ENCODE data around the gene IGF2BP3.
"Not testable (repeated sequence)": the region's sequence is repeated elsewhere in the genome, so short reads cannot be mapped to it uniquely, and the experiment has no call there.

Gene IGF2BP3

DNA sequence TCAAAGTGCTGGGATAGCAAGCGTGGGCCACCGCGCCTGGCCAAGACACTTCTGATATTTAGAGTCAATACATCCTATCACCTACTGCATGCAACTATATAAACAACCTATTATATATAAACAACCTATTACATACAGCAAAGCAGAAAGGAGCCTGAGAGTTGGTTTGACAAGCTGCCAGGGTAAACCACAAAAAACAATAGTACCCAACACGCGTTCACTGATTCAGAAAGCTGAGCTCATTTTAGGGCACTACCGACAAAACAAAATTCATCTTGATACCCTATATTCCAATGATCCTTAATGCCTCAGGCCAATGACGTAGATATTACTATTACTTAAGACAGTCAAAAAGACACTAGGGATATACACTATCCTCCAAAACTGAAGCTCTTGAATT lies 154.9 kb downstream of the IGF2BP3 start:
- Histone ChIP-seq H3K9me3 (ENCODE audit: control insufficient read depth, low read length) (no peaks in the 10 kb centered on the region), H3K36me3 (ENCODE audit: control insufficient read depth, insufficient read depth, low read length) (peaks cover 90% of the 10 kb centered on the region), H3K4me3 (ENCODE audit: extremely low read depth, insufficient read depth, low read length, poor library complexity, severe bottlenecking) (no peak overlapping the region), H3K27ac (ENCODE audit: low read depth, low read length, severe bottlenecking) (no peak overlapping the region), H3K4me1 (ENCODE audit: control insufficient read depth, insufficient read depth, low read length, poor library complexity, severe bottlenecking) (no peaks in the 10 kb centered on the region)
- 95 to 98% methylated on average over 6 to 7 of the region's 7 CpGs for WGBS, 2 experiments (ENCODE audit: insufficient coverage in 2 of 2)

DNA sequence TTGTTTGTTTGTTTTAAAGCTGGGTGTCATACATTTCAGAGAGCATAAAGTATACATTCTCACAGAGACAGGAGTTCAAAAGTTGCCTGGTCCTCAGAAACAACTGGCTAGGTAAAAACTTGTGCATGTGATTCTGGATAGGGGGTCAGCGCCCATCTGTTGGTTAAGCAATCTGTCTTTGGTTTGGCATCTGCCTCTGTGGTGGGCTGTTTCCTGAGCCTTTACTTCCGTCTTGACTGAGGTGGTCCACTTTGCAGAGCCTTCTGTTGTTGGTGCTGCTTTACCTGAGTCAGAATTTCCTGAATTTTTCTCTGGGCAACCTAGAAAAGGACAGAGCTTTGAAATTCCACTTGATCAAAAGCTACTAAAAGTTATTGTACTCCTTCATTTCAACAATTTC lies 158.2 kb downstream of the IGF2BP3 start:
- not testable (repeated sequence) for H3K27ac ChIP-seq (ENCODE audit: low read depth, low read length, severe bottlenecking); H3K4me1 ChIP-seq (ENCODE audit: control insufficient read depth, insufficient read depth, low read length, poor library complexity, severe bottlenecking); H3K9me3 ChIP-seq (ENCODE audit: control insufficient read depth, low read length); H3K4me3 ChIP-seq (ENCODE audit: extremely low read depth, insufficient read depth, low read length, poor library complexity, severe bottlenecking)
- H3K36me3 ChIP-seq (ENCODE audit: control insufficient read depth, insufficient read depth, low read length), result peaks cover 86% of the 10 kb centered on the region
- WGBS, 2 experiments (ENCODE audit: insufficient coverage in 2 of 2), result 90 to 94% methylated on average over 1 to 2 of the region's 2 CpGs

- Histone ChIP-seq H3K27ac (ENCODE audit: low read depth, low read length, severe bottlenecking) (no peak overlapping the region), H3K4me1 (ENCODE audit: control insufficient read depth, insufficient read depth, low read length, poor library complexity, severe bottlenecking) (no peaks in the 10 kb centered on the region), H3K4me3 (ENCODE audit: extremely low read depth, insufficient read depth, low read length, poor library complexity, severe bottlenecking) (no peak overlapping the region), H3K9me3 (ENCODE audit: control insufficient read depth, low read length) (no peaks in the 10 kb centered on the region), H3K36me3 (ENCODE audit: control insufficient read depth, insufficient read depth, low read length) (peaks cover 90% of the 10 kb centered on the region)
- WGBS, 2 experiments (ENCODE audit: insufficient coverage in 2 of 2), result 100% methylated on average over 1 of the region's 6 CpGs; no CpG with 5 or more reads in 1 of the 2 experiments
Measured at GRCh38 chr7:23308754-23309153, 161.5 kb downstream of the IGF2BP3 start.

GRCh38 chr7:23306936-23307521 lies 163.3 kb downstream of the IGF2BP3 start:
- WGBS, 2 experiments (ENCODE audit: insufficient coverage in 2 of 2), result 100% methylated on average over 1 of the region's 2 CpGs
- H3K4me1 ChIP-seq (ENCODE audit: control insufficient read depth, insufficient read depth, low read length, poor library complexity, severe bottlenecking), result no peaks in the 10 kb centered on the region
- no peak overlapping the region for H3K27ac ChIP-seq (ENCODE audit: low read depth, low read length, severe bottlenecking)
- H3K9me3 ChIP-seq (ENCODE audit: control insufficient read depth, low read length), result no peaks in the 10 kb centered on the region
- H3K36me3 ChIP-seq (ENCODE audit: control insufficient read depth, insufficient read depth, low read length), result peaks cover 88% of the 10 kb centered on the region
- no peak overlapping the region for H3K4me3 ChIP-seq (ENCODE audit: extremely low read depth, insufficient read depth, low read length, poor library complexity, severe bottlenecking)

DNA sequence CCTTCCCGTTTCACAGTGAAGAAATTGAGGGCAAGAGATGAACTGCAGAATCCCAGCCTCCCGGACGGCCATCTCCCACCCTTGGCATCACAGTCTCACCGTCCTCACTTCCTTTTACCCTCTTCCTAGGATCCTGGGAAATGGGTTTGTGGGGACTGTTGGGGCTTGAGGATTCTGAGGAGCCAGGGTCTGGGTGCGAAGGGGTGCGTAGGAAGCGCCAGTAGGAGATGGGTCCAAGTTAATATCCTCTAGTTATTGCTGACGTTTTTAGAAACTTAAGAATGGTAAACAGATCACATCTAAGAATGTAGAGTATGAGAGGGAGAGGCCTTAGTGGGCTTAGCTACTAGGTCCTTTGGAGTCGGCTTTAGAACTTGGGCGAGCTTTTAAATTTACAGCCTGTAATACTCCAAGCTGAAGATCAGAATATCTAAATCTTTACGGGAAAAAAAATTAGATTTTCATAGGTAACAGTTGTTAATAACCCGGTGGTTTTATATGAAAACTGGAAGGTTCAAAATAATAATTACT lies 170.5 kb downstream of the IGF2BP3 start:
- no peaks in the 10 kb centered on the region for H3K9me3 ChIP-seq (ENCODE audit: control insufficient read depth, low read length)
- WGBS, 2 experiments (ENCODE audit: insufficient coverage in 2 of 2), result 13% methylated on average over 3 of the region's 12 CpGs; no CpG with 5 or more reads in 1 of the 2 experiments
- H3K27ac ChIP-seq (ENCODE audit: low read depth, low read length, severe bottlenecking), result peak overlapping the region; percentile 64

DNA sequence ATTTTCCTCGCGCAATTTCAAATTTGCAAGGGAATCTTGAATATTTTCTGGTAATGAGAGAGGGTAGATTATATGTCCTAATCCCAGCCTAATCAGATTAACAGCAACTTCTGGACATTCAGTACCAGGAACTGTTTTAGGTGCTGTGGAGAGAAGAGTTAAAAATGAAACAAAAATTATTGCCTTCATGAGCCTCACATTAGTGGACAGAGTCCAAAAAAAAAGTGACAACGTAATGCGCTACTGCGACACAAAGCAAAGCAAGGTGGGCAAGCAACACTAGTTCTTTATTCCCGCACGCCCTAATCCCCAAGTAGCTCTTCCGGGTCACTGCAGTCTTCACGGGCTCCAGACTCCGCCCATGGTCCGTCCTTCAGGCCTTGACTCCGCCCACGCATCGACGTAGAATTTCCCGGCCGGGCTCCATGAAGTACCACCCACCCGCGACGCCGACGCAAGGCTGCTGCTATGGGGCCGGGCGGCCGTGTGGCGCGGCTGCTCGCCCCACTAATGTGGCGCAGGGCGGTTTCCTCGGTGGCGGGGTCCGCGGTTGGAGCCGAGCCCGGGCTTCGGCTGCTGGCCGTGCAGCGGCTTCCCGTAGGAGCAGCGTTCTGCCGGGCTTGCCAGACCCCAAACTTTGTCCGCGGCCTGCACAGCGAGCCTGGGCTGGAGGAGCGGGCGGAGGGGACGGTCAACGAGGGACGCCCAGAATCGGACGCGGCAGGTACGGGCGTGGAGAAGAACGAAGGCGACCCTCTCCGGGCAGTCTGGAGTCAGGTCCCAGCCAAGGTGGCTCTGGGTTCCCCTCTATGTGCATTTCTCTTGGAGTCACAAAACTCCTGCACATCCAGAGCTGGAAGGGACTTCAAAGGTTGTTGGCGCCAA lies 171.2 kb downstream of the IGF2BP3 start, which contains the start of gene MALSU1:
TSS of gene MALSU1 (plus strand) at position 455 of the 885 bp plus-strand sequence. CDS start at position 469, 14 bp downstream.
- Histone ChIP-seq H3K36me3 (ENCODE audit: control insufficient read depth, insufficient read depth, low read length) (peaks cover 28% of the 10 kb centered on the region), H3K4me1 (ENCODE audit: control insufficient read depth, insufficient read depth, low read length, poor library complexity, severe bottlenecking) (peaks cover 7% of the 10 kb centered on the region), H3K9me3 (ENCODE audit: control insufficient read depth, low read length) (no peaks in the 10 kb centered on the region), H3K27ac (ENCODE audit: low read depth, low read length, severe bottlenecking) (peak within 1 kb of the TSS; percentile 64), H3K4me3 (ENCODE audit: extremely low read depth, insufficient read depth, low read length, poor library complexity, severe bottlenecking) (peak within 1 kb of the TSS; percentile 96)
- 1 to 2% methylated on average over 45 to 51 of the region's 59 CpGs for WGBS, 2 experiments (ENCODE audit: insufficient coverage in 2 of 2)

More for the DNA sequence above, 170.5 kb downstream of the IGF2BP3 start:
- Histone ChIP-seq H3K4me3 (ENCODE audit: extremely low read depth, insufficient read depth, low read length, poor library complexity, severe bottlenecking) (peak overlapping the region; percentile 96), H3K36me3 (ENCODE audit: control insufficient read depth, insufficient read depth, low read length) (peaks cover 35% of the 10 kb centered on the region), H3K4me1 (ENCODE audit: control insufficient read depth, insufficient read depth, low read length, poor library complexity, severe bottlenecking) (peaks cover 7% of the 10 kb centered on the region)

GRCh38 chr7:23298141-23298881 lies 172.0 kb downstream of the IGF2BP3 start:
- WGBS, 2 experiments (ENCODE audit: insufficient coverage in 2 of 2), result 74 to 95% methylated on average over 4 to 7 of the region's 11 CpGs
- peaks cover 7% of the 10 kb centered on the region for H3K4me1 ChIP-seq (ENCODE audit: control insufficient read depth, insufficient read depth, low read length, poor library complexity, severe bottlenecking)
- H3K36me3 ChIP-seq (ENCODE audit: control insufficient read depth, insufficient read depth, low read length), result peaks cover 24% of the 10 kb centered on the region
- H3K27ac ChIP-seq (ENCODE audit: low read depth, low read length, severe bottlenecking), result peak overlapping the region; percentile 11
- peak overlapping the region; percentile 96 for H3K4me3 ChIP-seq (ENCODE audit: extremely low read depth, insufficient read depth, low read length, poor library complexity, severe bottlenecking)
- no peaks in the 10 kb centered on the region for H3K9me3 ChIP-seq (ENCODE audit: control insufficient read depth, low read length)

DNA sequence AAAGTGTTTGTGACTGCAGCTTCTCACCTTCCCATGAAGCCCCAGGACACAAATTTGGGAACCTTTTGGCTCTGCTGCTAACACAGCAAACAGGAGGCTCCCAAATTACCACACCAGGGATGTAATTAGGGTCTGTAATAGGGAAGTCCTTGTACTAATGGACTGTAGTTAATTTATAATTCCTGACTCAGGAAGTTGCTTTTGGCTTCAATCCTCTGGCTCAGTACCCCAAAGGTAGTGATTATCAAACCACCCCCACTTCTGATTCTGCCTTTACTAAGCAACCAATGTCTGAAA lies 174.9 kb downstream of the IGF2BP3 start:
- no peak overlapping the region for H3K4me3 ChIP-seq (ENCODE audit: extremely low read depth, insufficient read depth, low read length, poor library complexity, severe bottlenecking)
- no peaks in the 10 kb centered on the region for H3K36me3 ChIP-seq (ENCODE audit: control insufficient read depth, insufficient read depth, low read length)
- no peaks in the 10 kb centered on the region for H3K9me3 ChIP-seq (ENCODE audit: control insufficient read depth, low read length)
- peaks cover under 1% of the 10 kb centered on the region for H3K4me1 ChIP-seq (ENCODE audit: control insufficient read depth, insufficient read depth, low read length, poor library complexity, severe bottlenecking)
- H3K27ac ChIP-seq (ENCODE audit: low read depth, low read length, severe bottlenecking), result no peak overlapping the region

GRCh38 chr7:23294549-23295400 lies 175.5 kb downstream of the IGF2BP3 start:
- Histone ChIP-seq H3K36me3 (ENCODE audit: control insufficient read depth, insufficient read depth, low read length) (no peaks in the 10 kb centered on the region), H3K9me3 (ENCODE audit: control insufficient read depth, low read length) (no peaks in the 10 kb centered on the region), H3K4me3 (ENCODE audit: extremely low read depth, insufficient read depth, low read length, poor library complexity, severe bottlenecking) (no peak overlapping the region), H3K27ac (ENCODE audit: low read depth, low read length, severe bottlenecking) (no peak overlapping the region), H3K4me1 (ENCODE audit: control insufficient read depth, insufficient read depth, low read length, poor library complexity, severe bottlenecking) (no peaks in the 10 kb centered on the region)
- WGBS, 2 experiments (ENCODE audit: insufficient coverage in 2 of 2), result 91 to 93% methylated on average over 4 to 5 of the region's 6 CpGs

- Histone ChIP-seq H3K4me1 (ENCODE audit: control insufficient read depth, insufficient read depth, low read length, poor library complexity, severe bottlenecking) (no peaks in the 10 kb centered on the region), H3K27ac (ENCODE audit: low read depth, low read length, severe bottlenecking) (no peak overlapping the region), H3K9me3 (ENCODE audit: control insufficient read depth, low read length) (no peaks in the 10 kb centered on the region), H3K36me3 (ENCODE audit: control insufficient read depth, insufficient read depth, low read length) (no peaks in the 10 kb centered on the region), H3K4me3 (ENCODE audit: extremely low read depth, insufficient read depth, low read length, poor library complexity, severe bottlenecking) (no peak overlapping the region)
- 95 to 98% methylated on average over 9 to 11 of the region's 12 CpGs for WGBS, 2 experiments (ENCODE audit: insufficient coverage in 2 of 2)
Measured at GRCh38 chr7:23293500-23294073, 176.7 kb downstream of the IGF2BP3 start.
